IPS-11a (cell line): ENCODE data around the gene NEUROG1.

ENCODE experiments used
- H3K4me3 ChIP-seq: one replicate; pipeline ENCODE4 v1.5.1; 2013; ENCODE audit warnings: low read depth, low read length, control low read depth

NEUROG1 gene

GRCh38 chr5:135535820-135536801, at the start of gene NEUROG1:
NEUROG1 (minus strand) TSS chr5:135535964; CDS start chr5:135535690, 274 bp downstream.
- H3K4me3 ChIP-seq = no peak within 1 kb of the TSS

- H3K4me3 ChIP-seq = no peak overlapping the region
These were observed 49.2 kb upstream of the NEUROG1 start for GRCh38 chr5:135584918-135585317.

- H3K4me3 ChIP-seq = no peak overlapping the region
These were observed 48.5 kb upstream of the NEUROG1 start for GRCh38 chr5:135584276-135584675.

GRCh38 chr5:135582099-135582781, 46.5 kb upstream of the NEUROG1 start:
- no peak overlapping the region for H3K4me3 ChIP-seq

- H3K4me3 ChIP-seq = peak within 1 kb of the TSS; percentile 48
These were observed 43.0 kb upstream of the NEUROG1 start, which contains the start of gene CXCL14 for GRCh38 chr5:135578685-135579341. CXCL14 (minus strand) TSS chr5:135578991; CDS start chr5:135578778, 213 bp downstream.

GRCh38 chr5:135578305-135578684, 42.5 kb upstream of the NEUROG1 start:
- H3K4me3 ChIP-seq = peak overlapping the region; percentile 48

GRCh38 chr5:135577421-135577820, 41.7 kb upstream of the NEUROG1 start:
- H3K4me3 ChIP-seq = no peak overlapping the region

GRCh38 chr5:135576075-135576599, 40.4 kb upstream of the NEUROG1 start:
- H3K4me3 ChIP-seq = no peak overlapping the region

GRCh38 chr5:135574493-135574892, 38.7 kb upstream of the NEUROG1 start:
- no peak overlapping the region for H3K4me3 ChIP-seq

- H3K4me3 ChIP-seq = no peak overlapping the region
These were observed 36.1 kb upstream of the NEUROG1 start for GRCh38 chr5:135571902-135572301.

- no peak overlapping the region for H3K4me3 ChIP-seq
These were observed 35.4 kb upstream of the NEUROG1 start for GRCh38 chr5:135571066-135571609.

GRCh38 chr5:135570453-135570764, 34.6 kb upstream of the NEUROG1 start:
- H3K4me3 ChIP-seq = no peak overlapping the region

GRCh38 chr5:135569755-135570452, 34.1 kb upstream of the NEUROG1 start:
- H3K4me3 ChIP-seq = no peak overlapping the region

GRCh38 chr5:135568923-135569360, 33.2 kb upstream of the NEUROG1 start:
- no peak overlapping the region for H3K4me3 ChIP-seq

- no peak overlapping the region for H3K4me3 ChIP-seq
These were observed 32.5 kb upstream of the NEUROG1 start for GRCh38 chr5:135568246-135568645.

GRCh38 chr5:135567661-135568060, 31.9 kb upstream of the NEUROG1 start:
- H3K4me3 ChIP-seq = no peak overlapping the region

GRCh38 chr5:135566422-135567400, 30.9 kb upstream of the NEUROG1 start:
- no peak overlapping the region for H3K4me3 ChIP-seq

GRCh38 chr5:135565725-135566421, 30.1 kb upstream of the NEUROG1 start:
- H3K4me3 ChIP-seq = no peak overlapping the region
